Vagina (tissue), 2 donors: ENCODE results near the gene NTNG1. TPM values are rescaled to one million over a fixed set of nuclear protein-coding genes. Genes with fewer than 3 reads are reported as not detected.
A peak's percentile ranks its signal among the peaks of the same experiment; 100 is the strongest.

ENCODE experiments used
- DNase-seq, 2 donors: peaks; one replicate each; pipeline ENCODE4 v3.0.0-alpha.2; 2017; ENCODE audit errors: extremely low spot score in 2 of 2
- H3K27ac ChIP-seq: fragments of 200-600 bp; sonication (generic); one replicate; pipeline ENCODE4 v1.5.1; 2019
- H3K27me3 ChIP-seq: fragments of 200-600 bp; sonication (generic); one replicate; pipeline ENCODE4 v1.5.1; 2019
- H3K36me3 ChIP-seq, 2 donors: fragments of 200-600 bp; sonication (generic); one replicate each; pipeline ENCODE4 v1.5.1; 2017 to 2019
- H3K4me1 ChIP-seq: fragments of 200-600 bp; sonication (generic); one replicate; pipeline ENCODE4 v1.5.1; 2019
- H3K4me3 ChIP-seq, 2 donors: fragments of 200-600 bp; sonication (generic); 1 replicate in 1 of 2; 2 replicates in 1 of 2; pipeline ENCODE4 v1.5.1; 2016 to 2019
- H3K9me3 ChIP-seq: fragments of 200-600 bp; sonication (generic); one replicate; pipeline ENCODE4 v1.5.1; 2019
- POLR2A ChIP-seq, 2 donors: fragments of 450-650 bp; IDR thresholded peaks; one replicate each; pipeline ENCODE4 v1.6.1; 2017; ENCODE audit warnings: antibody characterized with exemption in 2 of 2, mild to moderate bottlenecking in 2 of 2, moderate library complexity in 2 of 2
- POLR2AphosphoS5 ChIP-seq, 2 donors: sonication (generic); formaldehyde crosslinking; IDR thresholded peaks; one replicate each; pipeline ENCODE4 v1.9.0; 2017; ENCODE audit warnings: antibody characterized with exemption in 2 of 2, mild to moderate bottlenecking in 2 of 2, low read depth in 1 of 2; ENCODE audit not compliant: insufficient read depth in 1 of 2
- intact Hi-C: fragments of 100-400 bp; cut with DNase I; formaldehyde crosslinking; loops from one replicate; pipeline ENCODE4 v1.15.1; 2023
- total RNA-seq: library from RNA; depleted of rRNA; stranded (reverse); fragments of >200 nt; gene quantifications from one replicate; pipeline ENCODE4 v1.2.3, GENCODE V29; 2016
- TF ChIP-seq, protein P1 (sequence below), 3 experiments: fragments of 450-650 bp in 2 of 3; fragments of 200-600 bp in 1 of 3; sonication (generic) in 1 of 3; IDR thresholded peaks; one replicate each; pipeline ENCODE4 v1.5.1; 2017 to 2019; ENCODE audit warnings: antibody characterized with exemption in 3 of 3, mild to moderate bottlenecking in 2 of 3, moderate library complexity in 2 of 3

The NTNG1 gene
- total RNA-seq, 1 donor from 2014 or later = 6.6 TPM

- intact Hi-C loops = no loop called here
- no peaks in the 10 kb centered on the region for H3K27me3 ChIP-seq
- TF ChIP-seq, protein P1, sequence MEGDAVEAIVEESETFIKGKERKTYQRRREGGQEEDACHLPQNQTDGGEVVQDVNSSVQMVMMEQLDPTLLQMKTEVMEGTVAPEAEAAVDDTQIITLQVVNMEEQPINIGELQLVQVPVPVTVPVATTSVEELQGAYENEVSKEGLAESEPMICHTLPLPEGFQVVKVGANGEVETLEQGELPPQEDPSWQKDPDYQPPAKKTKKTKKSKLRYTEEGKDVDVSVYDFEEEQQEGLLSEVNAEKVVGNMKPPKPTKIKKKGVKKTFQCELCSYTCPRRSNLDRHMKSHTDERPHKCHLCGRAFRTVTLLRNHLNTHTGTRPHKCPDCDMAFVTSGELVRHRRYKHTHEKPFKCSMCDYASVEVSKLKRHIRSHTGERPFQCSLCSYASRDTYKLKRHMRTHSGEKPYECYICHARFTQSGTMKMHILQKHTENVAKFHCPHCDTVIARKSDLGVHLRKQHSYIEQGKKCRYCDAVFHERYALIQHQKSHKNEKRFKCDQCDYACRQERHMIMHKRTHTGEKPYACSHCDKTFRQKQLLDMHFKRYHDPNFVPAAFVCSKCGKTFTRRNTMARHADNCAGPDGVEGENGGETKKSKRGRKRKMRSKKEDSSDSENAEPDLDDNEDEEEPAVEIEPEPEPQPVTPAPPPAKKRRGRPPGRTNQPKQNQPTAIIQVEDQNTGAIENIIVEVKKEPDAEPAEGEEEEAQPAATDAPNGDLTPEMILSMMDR (IDR thresholded peaks at IDR 0.05) = no peak
- TF ChIP-seq POLR2A (IDR thresholded peaks at IDR 0.05) (no peak), POLR2AphosphoS5 (IDR thresholded peaks at IDR 0.05; ENCODE audit: insufficient read depth in 1 of 2, low read depth in 1 of 2) (no peak)
- H3K4me1 ChIP-seq = no peaks in the 10 kb centered on the region
- H3K4me3 ChIP-seq = no peak overlapping the region
- no peaks in the 10 kb centered on the region for H3K9me3 ChIP-seq
- no peak overlapping the region for H3K27ac ChIP-seq
- DNase-seq = no peak
- no peaks in the 10 kb centered on the region for H3K36me3 ChIP-seq
Observed at GRCh38 chr1:107272321-107272720, 131.5 kb downstream of the NTNG1 start.

DNA sequence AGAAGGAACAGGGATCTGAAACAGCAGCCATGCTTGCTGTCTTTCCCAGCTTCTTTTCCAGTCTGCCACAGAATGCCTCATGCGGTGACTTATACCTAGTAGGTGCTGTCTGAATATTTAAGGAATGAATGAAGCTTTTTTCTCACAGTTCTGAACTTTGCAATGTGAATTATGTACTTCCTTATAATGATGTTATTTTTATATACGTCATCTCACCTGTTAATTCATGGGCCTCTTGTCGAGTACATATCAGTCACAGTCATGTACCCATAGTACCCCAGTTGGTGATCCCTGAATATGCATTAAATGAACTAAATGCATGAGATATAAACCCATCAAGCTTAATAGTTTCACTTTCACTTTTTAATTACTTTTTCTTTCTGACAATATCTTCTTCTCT, 132.7 kb downstream of the NTNG1 start:
- Histone ChIP-seq H3K9me3 (no peaks in the 10 kb centered on the region), H3K4me3 (no peak overlapping the region), H3K36me3 (no peaks in the 10 kb centered on the region), H3K27ac (no peak overlapping the region), H3K4me1 (no peaks in the 10 kb centered on the region), H3K27me3 (no peaks in the 10 kb centered on the region)
- intact Hi-C loops = no loop called here
- TF ChIP-seq, protein P1 (IDR thresholded peaks at IDR 0.05) = no peak
- TF ChIP-seq POLR2AphosphoS5 (IDR thresholded peaks at IDR 0.05; ENCODE audit: insufficient read depth in 1 of 2, low read depth in 1 of 2) (no peak), POLR2A (IDR thresholded peaks at IDR 0.05) (no peak)
- no peak for DNase-seq

GRCh38 chr1:107274227-107274626, 133.4 kb downstream of the NTNG1 start:
- intact Hi-C loops = no loop called here
- TF ChIP-seq POLR2AphosphoS5 (IDR thresholded peaks at IDR 0.05; ENCODE audit: insufficient read depth in 1 of 2, low read depth in 1 of 2) = no peak
- no peak for TF ChIP-seq POLR2A (IDR thresholded peaks at IDR 0.05)
- TF ChIP-seq, protein P1 (IDR thresholded peaks at IDR 0.05) = no peak
- Histone ChIP-seq H3K27me3 (no peaks in the 10 kb centered on the region), H3K27ac (no peak overlapping the region), H3K4me3 (no peak overlapping the region), H3K36me3 (no peaks in the 10 kb centered on the region), H3K9me3 (no peaks in the 10 kb centered on the region), H3K4me1 (no peaks in the 10 kb centered on the region)
- no peak for DNase-seq

DNA sequence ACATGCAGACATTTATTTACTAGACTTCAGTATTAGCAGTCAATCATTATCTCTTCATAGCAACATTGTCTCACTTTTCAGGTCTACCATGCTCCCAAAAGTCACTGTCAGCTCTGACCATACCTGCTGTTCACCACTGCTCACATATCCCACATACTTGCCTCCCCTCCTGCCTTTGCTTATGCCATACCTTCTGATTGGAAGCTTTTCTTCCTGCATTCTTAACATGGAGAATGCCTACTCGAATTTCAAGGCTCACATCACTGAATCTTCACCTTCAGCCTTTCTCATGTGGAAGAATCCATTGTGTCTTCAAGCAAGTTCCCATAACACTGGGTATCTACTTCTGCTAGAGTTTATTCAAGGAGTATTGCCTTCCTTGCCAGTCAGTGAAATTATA, 135.4 kb downstream of the NTNG1 start:
- H3K4me3 ChIP-seq = no peak overlapping the region
- DNase-seq = no peak
- H3K27ac ChIP-seq = no peak overlapping the region
- intact Hi-C loops = no loop called here
- H3K9me3 ChIP-seq = no peaks in the 10 kb centered on the region
- no peaks in the 10 kb centered on the region for H3K27me3 ChIP-seq
- no peaks in the 10 kb centered on the region for H3K36me3 ChIP-seq
- TF ChIP-seq POLR2AphosphoS5 (IDR thresholded peaks at IDR 0.05; ENCODE audit: insufficient read depth in 1 of 2, low read depth in 1 of 2) = no peak
- TF ChIP-seq, protein P1 (IDR thresholded peaks at IDR 0.05) = no peak
- no peak for TF ChIP-seq POLR2A (IDR thresholded peaks at IDR 0.05)
- H3K4me1 ChIP-seq = no peaks in the 10 kb centered on the region

DNA sequence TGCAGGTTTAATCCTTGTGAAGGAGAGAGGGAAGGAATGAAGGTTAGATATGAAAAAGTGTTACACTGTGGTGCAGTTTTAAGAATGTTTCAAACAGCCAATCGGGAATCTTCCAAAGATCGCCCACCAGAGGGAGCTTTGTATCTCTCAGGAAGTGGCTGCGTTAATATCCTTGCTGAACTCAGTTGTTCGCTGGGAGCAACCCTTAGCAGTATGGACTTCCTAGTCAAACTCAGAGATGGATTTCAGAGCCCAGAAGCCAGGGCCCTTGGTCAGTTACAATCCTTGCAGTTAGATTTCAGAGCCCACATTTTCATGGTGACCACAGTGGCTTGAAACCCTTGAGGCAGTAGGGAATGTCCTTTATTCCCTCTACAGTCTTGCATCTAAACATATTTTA, 136.2 kb downstream of the NTNG1 start:
- Histone ChIP-seq H3K4me3 (no peak overlapping the region), H3K4me1 (no peaks in the 10 kb centered on the region), H3K27ac (no peak overlapping the region), H3K36me3 (no peaks in the 10 kb centered on the region), H3K9me3 (no peaks in the 10 kb centered on the region), H3K27me3 (no peaks in the 10 kb centered on the region)
- no peak for TF ChIP-seq POLR2A (IDR thresholded peaks at IDR 0.05)
- TF ChIP-seq, protein P1 (IDR thresholded peaks at IDR 0.05) = peak in 2 of 3 experiments; percentile 14 to 45
- intact Hi-C loops = no loop called here
- no peak for DNase-seq
